ENCODE data around the gene CXCR1. TPM values are rescaled to one million over a fixed set of nuclear protein-coding genes. Genes with fewer than 3 reads are reported as not detected.

CXCR1 gene
- total RNA-seq = not detected in 2 replicates

- Histone ChIP-seq H3K36me3 (ENCODE audit: control insufficient read depth, insufficient read depth, low read length) (no peaks in the 10 kb centered on the region), H3K27me3 (ENCODE audit: control insufficient read depth, insufficient read depth, low read length) (peaks cover 16% of the 10 kb centered on the region), H3K4me3 (ENCODE audit: low read depth, low read length) (no peak within 1 kb of the TSS)
- no peak for DNase-seq (ENCODE audit: low read depth)
- TF ChIP-seq CTCF (IDR thresholded peaks at IDR 0.05; ENCODE audit: insufficient read depth, low read length, poor library complexity, severe bottlenecking) = no peak
These were observed at the start of gene CXCR1 for GRCh38 chr2:218166791-218167190. Gene CXCR1, minus strand, starts transcription at chr2:218166962. Its CDS starts 1,751 bp downstream, at chr2:218165211.

- Histone ChIP-seq H3K36me3 (ENCODE audit: control insufficient read depth, insufficient read depth, low read length) (no peaks in the 10 kb centered on the region), H3K4me3 (ENCODE audit: low read depth, low read length) (peak overlapping the region; percentile 99), H3K27me3 (ENCODE audit: control insufficient read depth, insufficient read depth, low read length) (peaks cover 2% of the 10 kb centered on the region)
- DNase-seq (ENCODE audit: low read depth) = no peak
- no peak for TF ChIP-seq CTCF (IDR thresholded peaks at IDR 0.05; ENCODE audit: insufficient read depth, low read length, poor library complexity, severe bottlenecking)
These were observed 49.5 kb upstream of the CXCR1 start for GRCh38 chr2:218216336-218216673.

- Histone ChIP-seq H3K27me3 (ENCODE audit: control insufficient read depth, insufficient read depth, low read length) (peaks cover 4% of the 10 kb centered on the region), H3K4me3 (ENCODE audit: low read depth, low read length) (no peak overlapping the region), H3K36me3 (ENCODE audit: control insufficient read depth, insufficient read depth, low read length) (no peaks in the 10 kb centered on the region)
- TF ChIP-seq CTCF (IDR thresholded peaks at IDR 0.05; ENCODE audit: insufficient read depth, low read length, poor library complexity, severe bottlenecking) = no peak
- DNase-seq (ENCODE audit: low read depth) = no peak
These were observed 47.4 kb upstream of the CXCR1 start for GRCh38 chr2:218214116-218214515.

GRCh38 chr2:218209078-218209477 is 42.3 kb upstream of the CXCR1 start:
- no peak overlapping the region for H3K4me3 ChIP-seq (ENCODE audit: low read depth, low read length)

GRCh38 chr2:218202266-218202665 is 35.5 kb upstream of the CXCR1 start:
- Histone ChIP-seq H3K4me3 (ENCODE audit: low read depth, low read length) (no peak overlapping the region), H3K36me3 (ENCODE audit: control insufficient read depth, insufficient read depth, low read length) (no peaks in the 10 kb centered on the region), H3K27me3 (ENCODE audit: control insufficient read depth, insufficient read depth, low read length) (no peaks in the 10 kb centered on the region)
- no peak for TF ChIP-seq CTCF (IDR thresholded peaks at IDR 0.05; ENCODE audit: insufficient read depth, low read length, poor library complexity, severe bottlenecking)
- no peak for DNase-seq (ENCODE audit: low read depth)

More at GRCh38 chr2:218209078-218209477, 42.3 kb upstream of the CXCR1 start:
- Histone ChIP-seq H3K36me3 (ENCODE audit: control insufficient read depth, insufficient read depth, low read length) (no peaks in the 10 kb centered on the region), H3K27me3 (ENCODE audit: control insufficient read depth, insufficient read depth, low read length) (peaks cover 4% of the 10 kb centered on the region)
- DNase-seq (ENCODE audit: low read depth) = no peak
- TF ChIP-seq CTCF (IDR thresholded peaks at IDR 0.05; ENCODE audit: insufficient read depth, low read length, poor library complexity, severe bottlenecking) = no peak

GRCh38 chr2:218196974-218197373 is 30.2 kb upstream of the CXCR1 start:
- DNase-seq (ENCODE audit: low read depth) = no peak
- no peak overlapping the region for H3K4me3 ChIP-seq (ENCODE audit: low read depth, low read length)
- no peak for TF ChIP-seq CTCF (IDR thresholded peaks at IDR 0.05; ENCODE audit: insufficient read depth, low read length, poor library complexity, severe bottlenecking)
- no peaks in the 10 kb centered on the region for H3K36me3 ChIP-seq (ENCODE audit: control insufficient read depth, insufficient read depth, low read length)
- H3K27me3 ChIP-seq (ENCODE audit: control insufficient read depth, insufficient read depth, low read length) = no peaks in the 10 kb centered on the region

All from kidney epithelial cell (primary cell).